Neural cell (in vitro differentiated cells): ENCODE data around the gene GLB1L3.

ENCODE experiments used
- CTCF ChIP-seq: fragments of 450-650 bp; IDR thresholded peaks from 2 replicates; pipeline ENCODE4 v1.5.1; 2014; ENCODE audit warnings: antibody characterized with exemption, mild to moderate bottlenecking, moderate library complexity; ENCODE audit not compliant: poor library complexity, severe bottlenecking
- POLR2AphosphoS5 ChIP-seq: IDR thresholded peaks from 2 replicates; pipeline ENCODE4 v1.6.1; 2012
- RAD21 ChIP-seq: fragments of 450-650 bp; conservative IDR thresholded peaks from 2 replicates; pipeline ENCODE4 v1.6.1; 2014; ENCODE audit warnings: antibody characterized with exemption, mild to moderate bottlenecking, moderate library complexity

DNA sequence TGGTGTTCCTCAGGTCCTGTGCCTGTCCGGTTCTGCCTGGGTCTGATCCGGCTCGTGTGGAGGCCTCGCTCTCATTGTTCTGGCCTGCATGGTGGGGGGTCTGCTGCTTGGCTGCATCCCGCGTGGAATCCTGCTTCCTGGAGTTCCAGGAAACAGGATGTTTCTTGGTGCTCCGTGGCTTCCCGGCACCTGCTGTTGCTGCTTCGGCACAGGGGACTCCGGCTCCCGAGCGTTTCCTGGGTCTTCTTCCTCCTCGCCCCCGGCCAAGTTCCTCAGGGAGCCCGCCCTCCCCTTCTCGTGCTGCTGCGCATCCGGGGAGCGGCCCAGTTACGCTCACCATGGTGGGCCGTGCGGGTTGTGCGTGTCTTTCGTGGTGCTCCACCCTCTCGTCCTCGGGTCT is 85.5 kb downstream of the GLB1L3 start:
- TF ChIP-seq CTCF, result no peak
- TF ChIP-seq POLR2AphosphoS5, result no peak
- no peak for TF ChIP-seq RAD21
